HL-60 (cell line): ENCODE measurements around the gene AXIN1.

Experiments
- DNase-seq, 2 experiments: peaks; one replicate each; pipeline ENCODE4 v3.0.0-alpha.2; 2010 to 2020; ENCODE audit warnings: low read depth in 1 of 2, low spot score in 1 of 2
- H3K27ac ChIP-seq: fragments of 250-450 bp; sonication (Bioruptor Pico); replicated peaks from 2 replicates; pipeline ENCODE4 v1.5.1; 2020; ENCODE audit warnings: mild to moderate bottlenecking, moderate library complexity
- H3K27me3 ChIP-seq: fragments of 250-450 bp; sonication (Bioruptor Pico); 2 replicates; pipeline ENCODE4 v1.5.1; 2021; ENCODE audit warnings: mild to moderate bottlenecking, moderate library complexity; ENCODE audit not compliant: insufficient read depth, poor library complexity, severe bottlenecking
- H3K4me3 ChIP-seq: replicated peaks from 2 replicates; pipeline ENCODE4 v1.5.1; 2011; ENCODE audit warnings: mild to moderate bottlenecking, control low read depth, low read length; ENCODE audit not compliant: insufficient read depth
- CTCF ChIP-seq: IDR thresholded peaks from one replicate; pipeline ENCODE4 v1.5.1; 2011; ENCODE audit warnings: low read length, control low read depth, inconsistent platforms; ENCODE audit not compliant: insufficient read depth
- GABPA ChIP-seq: IDR thresholded peaks from 2 replicates; pipeline ENCODE4 v1.6.1; 2012; ENCODE audit warnings: low read depth
- POLR2AphosphoS5 ChIP-seq: IDR thresholded peaks from 2 replicates; pipeline ENCODE4 v1.6.1; 2012; ENCODE audit warnings: low read depth
- REST ChIP-seq: IDR thresholded peaks from 2 replicates; pipeline ENCODE4 v1.6.1; 2012; ENCODE audit warnings: low read depth; ENCODE audit not compliant: insufficient replicate concordance
- SPI1 ChIP-seq: IDR thresholded peaks from 2 replicates; pipeline ENCODE4 v1.6.1; 2012; ENCODE audit warnings: low read depth, mild to moderate bottlenecking, borderline replicate concordance

AXIN1 gene

GRCh38 chr16:372302-372983 lies 19.9 kb upstream of the AXIN1 start:
- H3K27ac ChIP-seq = no peak overlapping the region
- H3K4me3 ChIP-seq = no peak overlapping the region
- H3K27me3 ChIP-seq = no peaks in the 10 kb centered on the region
- DNase-seq = no peak
- no peak for TF ChIP-seq GABPA
- no peak for TF ChIP-seq SPI1
- TF ChIP-seq POLR2AphosphoS5 = no peak
- TF ChIP-seq REST = no peak
- no peak for TF ChIP-seq CTCF

- no peak for DNase-seq
- no peak overlapping the region for H3K4me3 ChIP-seq
- H3K27ac ChIP-seq = no peak overlapping the region
These were observed 19.2 kb upstream of the AXIN1 start for GRCh38 chr16:371515-372301.

More at GRCh38 chr16:371515-372301, 19.2 kb upstream of the AXIN1 start:
- TF ChIP-seq REST = no peak
- TF ChIP-seq POLR2AphosphoS5 = no peak
- TF ChIP-seq CTCF = no peak
- no peak for TF ChIP-seq SPI1
- no peak for TF ChIP-seq GABPA
- no peaks in the 10 kb centered on the region for H3K27me3 ChIP-seq
